Measurements from ENCODE around the gene USH1G.

- TF ChIP-seq CTCF (IDR thresholded peaks at IDR 0.05) (no peak), EP300 (IDR thresholded peaks at IDR 0.05) (no peak)
These were observed 54.2 kb downstream of the USH1G start for GRCh38 chr17:74868908-74869255.
